ENCODE data around the gene SSU72.

Gene SSU72

GRCh38 chr1:1593834-1594601, 19.4 kb upstream of the SSU72 start:
- TF ChIP-seq MAX (IDR thresholded peaks at IDR 0.05; ENCODE audit: low read depth, low read length) (no peak), CTCF (IDR thresholded peaks at IDR 0.05; ENCODE audit: low read depth, low read length) (no peak), MYC (IDR thresholded peaks at IDR 0.05; ENCODE audit: low read depth, low read length) (no peak)
- no peak for DNase-seq (ENCODE audit: low read depth)

GRCh38 chr1:1591452-1591851, 16.8 kb upstream of the SSU72 start:
- no peak overlapping the region for H3K4me3 ChIP-seq (ENCODE audit: low read depth, low read length)
- TF ChIP-seq MYC (IDR thresholded peaks at IDR 0.05; ENCODE audit: low read depth, low read length) (no peak), CTCF (IDR thresholded peaks at IDR 0.05; ENCODE audit: low read depth, low read length) (no peak), MAX (IDR thresholded peaks at IDR 0.05; ENCODE audit: low read depth, low read length) (no peak), POLR2A (IDR thresholded peaks at IDR 0.05; ENCODE audit: extremely low read depth, insufficient read length) (no peak)
- no peak for DNase-seq (ENCODE audit: low read depth)

More at GRCh38 chr1:1593834-1594601, 19.4 kb upstream of the SSU72 start:
- no peak overlapping the region for H3K4me3 ChIP-seq (ENCODE audit: low read depth, low read length)

GRCh38 chr1:1583347-1584010, 8.8 kb upstream of the SSU72 start:
- no peak overlapping the region for H3K4me3 ChIP-seq (ENCODE audit: low read depth, low read length)
- TF ChIP-seq CTCF (IDR thresholded peaks at IDR 0.05; ENCODE audit: low read depth, low read length) (no peak), MAX (IDR thresholded peaks at IDR 0.05; ENCODE audit: low read depth, low read length) (no peak), MYC (IDR thresholded peaks at IDR 0.05; ENCODE audit: low read depth, low read length) (no peak), POLR2A (IDR thresholded peaks at IDR 0.05; ENCODE audit: extremely low read depth, insufficient read length) (no peak)
- no peak for DNase-seq (ENCODE audit: low read depth)

GRCh38 chr1:1582585-1583346, 8.1 kb upstream of the SSU72 start:
- no peak overlapping the region for H3K4me3 ChIP-seq (ENCODE audit: low read depth, low read length)
- DNase-seq (ENCODE audit: low read depth) = no peak
- TF ChIP-seq CTCF (IDR thresholded peaks at IDR 0.05; ENCODE audit: low read depth, low read length) (no peak), MAX (IDR thresholded peaks at IDR 0.05; ENCODE audit: low read depth, low read length) (no peak), MYC (IDR thresholded peaks at IDR 0.05; ENCODE audit: low read depth, low read length) (no peak), POLR2A (IDR thresholded peaks at IDR 0.05; ENCODE audit: extremely low read depth, insufficient read length) (no peak)

- H3K4me3 ChIP-seq (ENCODE audit: low read depth, low read length) = no peak overlapping the region
- TF ChIP-seq MYC (IDR thresholded peaks at IDR 0.05; ENCODE audit: low read depth, low read length) (no peak), MAX (IDR thresholded peaks at IDR 0.05; ENCODE audit: low read depth, low read length) (no peak), POLR2A (IDR thresholded peaks at IDR 0.05; ENCODE audit: extremely low read depth, insufficient read length) (no peak), CTCF (IDR thresholded peaks at IDR 0.05; ENCODE audit: low read depth, low read length) (no peak)
- no peak for DNase-seq (ENCODE audit: low read depth)
These were observed 3.8 kb upstream of the SSU72 start for GRCh38 chr1:1578371-1578940.

Measured in NB4 (cell line).